COLO668 (cell line): ENCODE data around the gene IGSF9B.

ENCODE experiments used
- DNase-seq: peaks from one replicate; lab custom pipeline; 2025; ENCODE audit not compliant: unreplicated experiment; lab: John Stamatoyannopoulos, UW

The IGSF9B gene

DNA sequence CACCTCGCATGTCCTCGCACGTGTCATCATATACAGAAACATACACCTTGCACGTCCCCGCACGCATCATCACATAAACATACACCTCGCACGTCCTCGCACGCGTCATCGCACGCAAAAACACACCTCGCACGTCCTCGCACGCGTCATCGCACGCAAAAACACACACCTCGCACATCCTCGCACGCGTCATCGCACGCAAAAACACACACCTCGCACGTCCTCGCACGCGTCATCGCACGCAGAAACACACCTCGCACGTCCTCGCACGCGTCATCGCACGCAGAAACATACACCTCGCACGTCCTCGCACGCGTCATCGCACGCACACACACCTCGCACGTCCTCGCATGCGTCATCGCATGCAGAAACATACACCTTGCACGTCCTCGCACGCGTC is 16.7 kb downstream of the IGSF9B start:
- DNase-seq, result no peak

DNA sequence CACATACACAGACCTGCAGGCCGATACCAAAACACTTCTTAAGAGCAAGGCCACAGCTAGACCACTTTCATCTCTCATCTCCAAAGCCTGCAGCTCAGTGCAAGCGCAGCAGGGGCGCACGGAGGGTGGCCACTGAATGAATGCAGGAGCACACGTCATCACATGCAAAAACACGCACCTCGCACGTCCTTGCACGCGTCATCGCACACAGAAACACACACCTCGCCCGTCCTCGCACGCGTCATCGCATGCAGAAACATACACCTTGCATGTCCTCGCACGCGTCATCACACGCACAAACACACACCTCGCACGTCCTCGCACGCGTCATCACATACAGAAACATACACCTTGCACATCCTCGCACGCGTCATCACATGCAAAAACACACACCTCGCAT is 17.2 kb downstream of the IGSF9B start:
- no peak for DNase-seq

DNA sequence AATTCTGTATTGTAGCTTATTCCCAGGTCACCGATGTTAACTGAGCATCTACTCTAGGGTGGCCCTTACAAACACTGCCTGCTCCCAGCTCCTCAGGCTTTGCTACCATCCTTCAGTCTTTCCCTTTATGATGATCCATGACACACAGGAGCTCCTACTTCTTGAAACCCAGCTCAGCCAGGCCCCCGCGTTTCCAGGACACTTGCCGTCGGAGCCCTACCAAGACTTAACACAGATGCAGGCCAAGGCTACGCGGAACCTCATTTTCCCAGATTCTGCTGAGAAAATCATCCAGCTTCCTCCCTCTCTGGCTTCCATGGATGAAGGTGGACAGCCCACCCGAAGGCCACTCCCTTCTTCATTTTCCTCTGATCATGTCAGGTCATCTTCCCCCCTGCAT is 18.6 kb downstream of the IGSF9B start:
- no peak for DNase-seq

DNA sequence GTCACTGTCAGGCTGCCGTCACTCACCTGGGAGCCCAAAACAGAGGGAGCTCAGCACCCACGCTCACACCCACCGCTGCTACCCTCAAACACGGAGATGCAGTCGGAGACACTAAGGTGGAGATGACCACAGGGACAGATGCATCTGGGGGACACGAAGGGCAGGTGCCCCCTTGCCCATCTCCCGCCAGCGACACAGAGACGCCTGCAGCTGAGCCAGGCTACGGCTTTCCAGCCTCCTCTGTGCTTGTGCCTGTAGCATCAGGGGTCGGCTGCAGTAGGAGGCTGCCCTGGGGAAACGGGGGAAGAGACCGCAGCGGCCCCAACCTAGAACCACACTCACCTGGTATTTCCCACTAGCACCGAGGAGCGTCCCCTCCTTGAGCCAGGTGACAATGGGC is 19.3 kb downstream of the IGSF9B start:
- no peak for DNase-seq

DNA sequence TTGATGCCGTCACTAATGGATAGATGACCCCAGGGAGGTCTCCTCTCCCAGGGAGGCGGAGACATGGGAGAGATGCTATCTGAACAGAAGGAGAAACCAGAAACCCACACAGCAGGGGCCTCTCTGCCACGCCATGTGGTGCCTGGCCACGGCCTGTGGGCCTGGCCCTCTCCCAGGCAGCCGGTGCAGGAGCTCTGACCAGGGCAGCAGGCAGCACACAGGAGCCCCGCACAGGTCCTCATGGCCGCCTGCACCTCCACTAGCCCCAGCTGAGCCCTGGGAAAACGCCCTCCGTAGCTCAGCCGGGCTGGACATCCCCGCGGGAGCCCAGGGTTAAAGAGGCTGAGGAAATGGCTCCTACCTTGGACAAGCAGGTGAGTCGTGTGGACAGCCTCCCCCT is 19.8 kb downstream of the IGSF9B start:
- no peak for DNase-seq

DNA sequence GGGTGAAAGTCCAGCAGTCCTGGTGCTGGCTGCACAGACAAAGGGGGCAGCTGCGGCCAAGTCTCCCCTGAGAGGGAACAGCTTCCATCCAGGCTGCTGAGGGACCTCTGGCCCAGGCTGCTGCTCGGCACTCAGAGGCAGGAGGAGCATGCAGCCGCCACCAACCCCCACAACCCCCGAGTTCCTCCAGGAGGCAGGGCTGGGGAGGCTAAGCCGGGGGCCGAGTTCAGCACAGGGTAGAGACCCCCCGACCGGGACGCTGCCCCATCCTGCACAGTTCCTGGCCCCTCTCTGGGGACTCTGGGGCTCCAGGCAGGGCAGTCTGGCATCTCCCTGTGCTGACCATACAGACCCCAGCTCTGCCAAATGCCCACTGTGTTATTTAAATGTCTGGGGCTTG is 20.2 kb downstream of the IGSF9B start:
- no peak for DNase-seq

DNA sequence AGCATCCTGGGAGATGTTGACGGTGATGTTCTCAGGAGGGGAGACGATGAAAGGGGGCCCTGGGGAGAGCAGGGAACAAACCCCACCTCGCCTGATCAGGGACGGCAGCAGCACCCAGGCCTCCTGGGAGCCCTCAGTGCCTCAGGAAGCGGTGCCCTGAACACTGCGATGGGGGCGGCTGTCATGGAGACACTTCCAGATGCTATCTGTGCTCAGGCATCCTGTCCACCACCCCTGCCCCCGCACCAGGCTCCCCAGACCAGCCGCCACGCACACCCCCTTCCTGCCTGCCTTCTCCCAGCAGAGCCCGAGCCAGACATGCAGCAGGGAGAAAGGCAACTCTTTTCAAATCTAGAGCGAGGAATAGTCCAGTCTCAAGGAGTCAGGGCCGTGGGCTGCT is 20.6 kb downstream of the IGSF9B start:
- no peak for DNase-seq

DNA sequence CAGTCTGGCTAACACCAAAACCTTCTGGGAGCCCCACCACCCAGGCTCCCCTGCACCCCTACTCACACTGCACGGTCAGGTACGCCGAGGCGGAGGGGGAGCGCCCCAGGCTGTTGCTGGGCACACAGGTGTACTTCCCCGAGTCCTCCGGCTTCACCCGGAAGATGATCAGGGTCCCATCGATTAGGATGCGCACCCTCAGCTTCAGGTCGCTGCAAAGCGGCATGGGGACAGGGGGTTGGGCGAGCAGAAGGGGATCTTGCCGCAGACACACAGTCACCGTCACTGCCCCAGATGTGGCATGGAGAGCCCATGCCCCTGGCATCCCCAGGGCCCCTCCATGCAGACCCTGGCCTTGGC is 21.2 kb downstream of the IGSF9B start:
- DNase-seq, result no peak

DNA sequence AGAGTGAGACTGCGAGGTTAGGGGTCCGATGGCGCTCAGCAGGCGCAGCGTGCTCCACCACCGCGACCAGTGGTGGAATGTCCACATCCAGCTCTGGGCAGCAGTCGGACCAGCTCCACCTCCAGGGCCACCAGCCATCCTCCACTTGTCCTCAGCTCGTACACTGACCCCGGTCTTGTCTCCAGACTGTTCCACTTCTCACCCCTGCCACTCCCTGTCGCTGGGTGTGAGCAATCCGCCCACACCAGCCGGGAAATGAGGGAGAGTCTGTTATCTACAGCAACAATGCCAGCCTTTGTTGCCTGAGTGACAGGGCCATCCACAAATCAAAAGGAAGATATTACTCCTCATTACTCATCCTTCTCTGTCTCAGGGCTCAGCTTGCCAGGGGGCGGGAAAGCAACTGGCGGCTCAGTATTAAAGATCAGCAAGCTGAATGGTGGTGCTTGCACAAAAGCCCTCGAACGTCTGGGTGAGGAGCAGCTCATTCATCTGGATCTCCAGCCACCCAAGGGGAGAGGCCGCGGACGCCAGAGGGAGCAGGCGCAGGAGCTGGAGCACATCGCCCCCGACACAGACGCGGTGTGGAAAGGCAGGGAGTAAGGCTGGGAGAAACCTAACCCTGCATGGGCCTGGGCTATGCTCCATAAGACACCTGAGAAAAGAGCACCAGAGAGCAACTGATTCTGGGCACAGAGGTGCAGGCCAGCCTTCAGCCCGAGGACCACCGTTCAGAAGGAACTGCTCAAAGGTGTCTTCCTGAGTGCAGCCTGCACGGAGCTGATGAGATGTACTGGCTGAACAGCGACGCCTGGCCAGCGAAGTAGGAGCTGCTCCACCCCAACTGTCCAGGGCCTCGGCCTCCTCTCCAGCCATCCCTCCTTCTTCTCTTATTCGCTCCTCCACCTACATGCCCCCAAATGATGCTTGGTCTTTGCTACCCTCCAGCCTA is 21.9 kb downstream of the IGSF9B start:
- DNase-seq, result no peak

DNA sequence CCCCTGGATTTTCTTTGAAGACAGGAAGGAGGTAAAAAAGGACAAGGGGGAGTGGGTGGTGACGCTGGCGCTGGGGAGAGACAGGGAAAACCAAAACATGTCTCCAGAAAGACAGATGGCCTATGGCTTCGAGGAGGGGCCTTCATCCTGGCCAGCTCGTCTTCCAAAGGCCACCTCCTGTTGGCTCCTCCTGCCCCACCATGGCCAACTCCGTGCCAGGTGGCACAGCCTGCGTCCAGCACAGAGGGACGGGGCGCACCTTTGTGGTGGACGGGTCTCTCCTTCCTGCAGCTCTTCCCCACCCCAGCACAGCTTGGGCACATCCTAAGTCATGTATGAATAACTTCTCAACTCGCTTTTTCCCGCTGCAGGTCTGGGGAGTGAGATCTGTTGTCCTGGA is 22.7 kb downstream of the IGSF9B start:
- no peak for DNase-seq

DNA sequence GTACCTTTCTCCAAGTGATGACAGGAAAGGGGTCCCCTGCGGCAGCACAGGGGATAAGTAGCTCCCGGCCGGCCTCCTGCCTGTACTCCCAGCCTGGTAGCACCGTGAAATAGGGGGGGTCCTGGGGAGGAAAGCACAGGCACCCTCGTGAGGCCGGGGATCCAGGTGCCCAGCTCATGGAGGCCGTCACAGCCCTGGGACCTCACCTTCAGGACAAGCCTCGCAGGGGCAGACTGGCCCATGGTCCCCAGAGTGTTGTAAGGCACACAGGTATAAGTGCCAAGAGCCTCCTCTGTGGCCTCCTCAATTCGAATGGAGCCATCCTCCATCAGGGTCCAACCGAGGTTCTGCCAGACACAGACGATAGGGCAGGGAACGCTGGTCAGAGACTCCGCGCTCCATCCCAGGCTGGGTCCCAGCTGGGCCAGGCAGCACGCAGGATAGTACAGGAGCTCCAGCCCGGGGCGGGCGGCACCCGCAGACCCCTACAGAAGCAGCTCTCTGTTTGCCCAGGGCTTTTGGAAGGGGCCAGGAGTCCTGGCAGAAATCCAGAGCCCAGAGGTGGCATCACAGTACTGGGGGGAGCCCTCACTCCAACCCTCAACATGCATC is 25.2 kb downstream of the IGSF9B start:
- DNase-seq, result no peak

DNA sequence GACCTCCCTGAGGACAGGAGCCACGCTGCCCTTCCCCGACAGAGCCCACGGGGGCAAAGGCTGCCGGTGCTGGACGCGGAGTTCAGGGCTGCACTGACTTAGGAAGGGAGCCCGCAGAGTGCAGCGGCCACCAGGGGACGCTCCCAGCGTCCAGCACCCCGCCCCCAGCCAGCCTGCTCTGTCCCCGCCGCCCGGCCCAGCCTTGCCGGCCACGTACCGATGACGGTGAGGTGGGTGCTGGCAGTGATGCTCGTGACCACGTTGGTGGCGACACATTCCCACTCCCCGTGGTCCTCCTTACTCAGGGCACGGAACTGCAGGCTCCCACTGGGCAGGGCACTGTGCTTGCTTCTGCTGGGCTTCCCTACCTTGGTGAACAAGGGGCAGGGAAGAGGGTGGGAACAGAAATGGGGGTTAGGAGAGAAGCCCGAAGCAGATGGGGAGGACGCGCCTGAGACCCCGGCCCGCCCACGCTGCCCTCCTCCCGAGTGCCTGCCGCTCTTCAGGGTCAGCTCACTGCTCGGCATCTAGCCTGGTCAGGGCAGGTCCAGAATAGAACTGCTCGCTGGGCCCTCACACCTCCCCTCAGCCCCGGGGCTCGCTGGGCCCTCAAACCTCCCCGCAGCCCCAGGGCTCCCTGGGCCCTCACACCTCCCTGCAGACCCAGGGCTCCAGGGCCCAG is 25.9 kb downstream of the IGSF9B start:
- peak; percentile 12 for DNase-seq

DNA sequence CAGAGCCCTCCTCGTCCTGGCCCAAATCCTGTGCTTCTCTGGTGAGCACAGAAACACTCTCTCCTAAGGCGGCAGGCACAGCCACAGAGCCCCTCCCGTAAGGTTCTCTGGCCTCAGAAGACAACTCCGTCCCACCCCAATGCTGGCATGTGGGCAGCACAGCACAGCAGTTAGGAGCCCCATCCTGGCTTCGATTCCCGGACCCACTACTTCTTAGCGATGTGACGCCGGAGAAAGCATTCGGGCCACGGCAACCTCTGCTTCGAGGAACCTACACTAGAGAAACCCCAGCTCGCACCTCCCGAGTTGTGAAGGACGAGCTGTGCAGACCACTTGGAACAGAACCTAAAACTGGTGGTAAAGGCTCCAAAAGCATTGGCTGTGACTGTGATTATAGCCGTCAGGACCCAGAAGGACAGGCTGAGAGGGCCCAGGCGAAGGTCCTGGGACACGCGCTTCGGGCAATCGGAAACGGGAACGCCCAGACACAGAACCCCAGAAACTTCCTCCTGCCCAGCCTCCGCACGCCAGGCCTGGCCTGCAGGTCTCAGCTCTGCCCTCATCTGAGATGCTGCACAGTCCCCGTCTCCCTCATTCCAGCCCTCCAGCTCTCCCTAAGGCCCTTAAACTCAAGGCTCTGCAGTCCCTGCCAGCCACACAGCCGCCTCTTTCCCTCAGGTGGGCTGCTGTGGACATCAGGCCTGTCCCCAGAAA is 26.6 kb downstream of the IGSF9B start:
- no peak for DNase-seq

DNA sequence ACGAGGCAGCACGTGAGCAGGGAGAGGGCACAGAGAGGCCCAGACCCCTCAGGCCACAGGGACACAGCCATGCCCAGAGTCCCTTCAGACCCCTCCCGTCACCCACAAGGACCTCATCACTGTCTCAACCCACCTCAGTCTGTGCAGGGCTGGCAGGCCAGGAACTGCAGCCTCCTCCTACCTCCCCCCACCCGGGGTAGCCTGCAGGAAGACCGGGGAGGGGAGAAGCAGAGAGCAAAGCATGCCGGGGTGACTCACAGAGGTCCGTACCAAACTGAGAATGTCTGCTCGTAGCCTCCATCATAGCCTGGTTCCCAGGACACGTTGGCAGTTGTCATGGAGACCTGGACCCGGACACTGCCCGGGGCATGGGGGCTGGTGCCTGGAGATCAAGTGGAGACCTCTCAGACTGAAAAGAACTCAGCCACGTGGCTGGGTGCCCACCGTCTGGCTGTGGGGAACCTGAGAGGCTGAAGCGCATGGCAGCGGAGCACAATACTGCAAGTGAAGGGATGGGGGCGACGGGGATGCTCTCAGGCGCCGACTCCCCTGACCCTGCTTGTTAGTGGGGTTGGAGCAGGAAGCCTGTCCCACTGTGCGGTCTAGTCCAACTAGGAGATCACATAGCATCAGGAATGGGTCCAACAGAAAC is 27.2 kb downstream of the IGSF9B start:
- no peak for DNase-seq

DNA sequence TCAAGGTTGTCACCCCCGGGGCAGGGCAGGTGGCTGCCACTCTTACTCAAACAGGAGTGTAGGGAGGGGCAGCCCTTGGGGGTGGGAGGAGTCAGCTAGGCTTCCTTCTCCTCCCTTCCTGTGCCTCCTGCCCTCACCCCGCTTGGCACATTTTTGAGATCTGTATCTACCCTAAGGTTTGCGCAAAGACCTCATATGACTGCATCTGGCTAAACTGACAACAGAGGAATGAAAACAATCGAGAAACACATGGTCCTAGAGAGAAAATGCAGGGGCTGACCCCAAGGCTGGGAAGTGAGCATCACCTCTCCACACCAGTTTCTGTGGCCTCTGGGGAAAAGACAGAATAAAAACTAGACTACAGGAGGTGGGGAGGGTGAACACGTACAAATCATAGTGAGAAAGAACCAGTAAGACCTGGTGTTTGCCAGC is 28.1 kb downstream of the IGSF9B start:
- no peak for DNase-seq

DNA sequence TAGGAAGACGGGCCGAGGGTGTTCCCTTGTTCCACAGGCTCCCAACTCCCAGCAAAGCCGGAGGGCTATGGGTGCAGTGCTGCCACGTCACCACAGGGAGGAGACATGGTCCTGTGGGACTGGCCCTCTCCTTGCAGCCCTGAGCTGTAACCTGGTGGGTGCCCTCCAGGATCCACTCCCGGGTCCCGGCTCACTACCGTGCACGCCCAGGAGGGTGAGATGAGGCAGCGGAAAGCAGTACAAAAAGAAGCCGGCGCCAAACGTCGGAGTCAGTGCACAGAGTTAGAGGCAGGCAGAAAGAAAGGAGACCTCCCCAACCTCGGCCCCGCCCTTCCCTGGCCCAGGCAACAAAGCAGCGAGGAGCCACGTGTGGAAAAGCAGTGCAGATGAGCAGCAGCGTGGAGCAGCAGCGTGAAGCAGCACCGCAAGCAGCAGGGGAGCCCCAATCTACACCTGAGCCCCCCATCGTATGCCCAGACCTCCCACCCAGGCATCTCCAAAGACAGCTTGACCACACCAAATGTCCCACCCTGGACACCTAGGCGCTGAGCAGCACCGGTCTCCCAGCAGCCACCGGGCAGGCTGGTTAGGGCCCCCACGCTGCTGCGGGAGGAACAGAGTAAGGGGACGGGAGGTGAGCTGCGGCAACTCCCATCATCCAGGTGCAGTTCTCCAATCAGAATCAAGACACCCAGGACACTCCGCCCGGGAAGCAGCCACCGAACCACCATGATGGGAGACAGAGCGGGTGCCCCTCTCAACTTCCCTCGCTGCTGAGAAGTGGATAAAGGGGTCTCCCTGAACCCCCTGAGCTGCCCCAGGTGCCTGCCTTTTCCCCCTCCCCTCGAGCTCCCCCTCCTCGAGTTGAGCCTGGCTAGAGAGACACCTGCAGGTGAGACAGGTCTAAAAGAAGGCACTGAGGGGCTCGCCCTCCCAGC is 28.8 kb downstream of the IGSF9B start:
- DNase-seq, result peak; percentile 61

DNA sequence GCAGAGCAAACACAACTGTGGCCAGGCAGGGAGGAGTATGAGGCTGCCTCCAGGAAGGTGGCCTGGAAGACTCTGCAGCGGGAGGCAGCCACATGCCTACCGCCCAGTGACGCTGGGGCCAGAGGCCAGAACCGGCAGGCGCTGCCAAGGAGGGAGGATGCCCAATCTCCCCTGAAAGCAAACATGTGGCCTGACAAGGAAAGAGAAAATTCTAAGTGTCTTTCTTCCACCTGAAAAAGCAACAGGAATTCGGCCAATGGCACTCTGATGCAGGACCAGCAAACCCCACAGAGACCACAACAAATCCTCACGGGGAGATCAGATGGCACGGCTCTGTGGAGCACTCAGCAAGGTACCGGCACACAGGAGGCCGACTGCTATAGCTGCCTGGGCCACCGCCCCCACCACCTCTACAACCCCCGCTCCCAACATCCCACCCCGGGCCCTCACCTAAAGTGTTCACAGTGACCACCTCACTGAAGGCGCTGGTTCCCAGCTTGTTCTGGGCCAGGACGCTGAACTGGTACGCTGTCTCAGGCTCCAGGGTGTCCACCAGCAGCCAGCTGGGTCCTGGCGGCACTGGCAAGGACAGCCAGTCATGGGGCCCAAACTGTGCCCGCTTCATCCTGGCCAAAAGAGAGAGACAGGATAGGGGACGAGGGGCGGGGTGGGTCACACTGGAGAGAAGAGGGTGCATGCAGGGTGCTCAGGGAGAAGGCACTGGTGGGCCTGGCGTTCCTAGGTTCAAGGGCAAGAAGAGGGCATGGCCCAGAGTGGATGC is 30.1 kb downstream of the IGSF9B start:
- no peak for DNase-seq

DNA sequence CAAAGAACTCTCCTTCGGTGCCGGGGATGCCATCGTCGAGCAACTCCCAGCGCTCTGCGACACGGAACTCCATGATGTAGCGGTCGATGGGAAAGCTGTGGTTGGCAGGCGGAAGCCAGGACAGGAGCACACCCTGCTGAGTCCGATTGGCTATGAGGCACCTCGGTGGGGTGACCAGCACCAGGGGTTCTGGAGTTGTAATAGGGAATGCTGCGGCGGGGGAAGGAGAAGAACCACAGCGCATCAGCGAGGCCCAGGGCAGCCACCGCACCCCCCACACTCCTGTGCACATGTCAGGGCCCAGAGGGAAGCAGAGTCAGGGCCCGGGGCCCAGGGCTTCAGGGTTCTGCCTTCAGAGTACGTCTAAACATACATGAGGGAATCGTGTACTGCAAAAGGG is 31.0 kb downstream of the IGSF9B start:
- DNase-seq, result no peak

DNA sequence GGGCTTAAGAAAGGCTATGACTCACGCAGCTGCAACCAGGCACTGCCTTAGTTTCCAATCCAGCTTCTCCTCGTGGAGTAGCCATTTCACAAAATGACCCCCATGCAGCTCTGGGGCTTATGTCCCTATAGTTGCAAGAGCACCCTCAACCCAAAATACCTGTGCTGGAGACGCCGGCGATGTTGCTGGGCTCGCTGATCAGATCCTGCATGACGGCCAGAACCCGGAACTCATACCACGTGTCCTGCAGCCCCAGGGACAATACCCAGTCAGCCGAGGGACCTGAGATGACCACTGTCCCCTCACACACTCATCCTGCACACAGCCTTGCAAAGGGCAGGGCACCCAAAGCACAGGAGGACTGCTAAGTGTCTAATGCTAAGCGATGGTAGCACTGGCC is 32.1 kb downstream of the IGSF9B start:
- no peak for DNase-seq
